Measurements from ENCODE around the gene PCDH1. TPM values are rescaled to one million over a fixed set of nuclear protein-coding genes. Genes with fewer than 3 reads are reported as not detected.

The PCDH1 gene
- total RNA-seq, 1 experiment from 2014 or later = 146 TPM

GRCh38 chr5:141865406-141865805 lies 12.8 kb downstream of the PCDH1 start:
- CTCF ChIA-PET = no interaction called here
- Mint-ChIP-seq H3K4me1 (ENCODE audit: low read depth, unreplicated experiment) (peaks cover 61% of the 10 kb centered on the region), H3K27me3 (ENCODE audit: unreplicated experiment) (no peaks in the 10 kb centered on the region), H3K9me3 (ENCODE audit: low read depth, unreplicated experiment) (no peaks in the 10 kb centered on the region), H3K27ac (ENCODE audit: unreplicated experiment) (peak overlapping the region; percentile 88), H3K4me3 (ENCODE audit: low read depth, unreplicated experiment) (peak overlapping the region; percentile 54), H3K36me3 (ENCODE audit: insufficient read depth, unreplicated experiment) (peaks cover 78% of the 10 kb centered on the region)
- intact Hi-C loops (cut with micrococcal nuclease; ENCODE audit: unreplicated experiment) = no loop called here
- no TSS peak for BruUV-seq (replicated peaks)
- no peak for TF ChIP-seq CTCF (IDR thresholded peaks at IDR 0.05; ENCODE audit: unreplicated experiment)
- no peak for DNase-seq

GRCh38 chr5:141864371-141865370 lies 13.5 kb downstream of the PCDH1 start:
- DNase-seq = no peak
- CTCF ChIA-PET = no interaction called here
- no peaks in the 10 kb centered on the region for H3K9me3 Mint-ChIP-seq (ENCODE audit: low read depth, unreplicated experiment)
- intact Hi-C loops (cut with micrococcal nuclease; ENCODE audit: unreplicated experiment) = no loop called here
- H3K27me3 Mint-ChIP-seq (ENCODE audit: unreplicated experiment) = no peaks in the 10 kb centered on the region
- no peak for TF ChIP-seq CTCF (IDR thresholded peaks at IDR 0.05; ENCODE audit: unreplicated experiment)
- H3K36me3 Mint-ChIP-seq (ENCODE audit: insufficient read depth, unreplicated experiment) = peaks cover 77% of the 10 kb centered on the region
- no TSS peak for BruUV-seq (replicated peaks)
- peak overlapping the region; percentile 88 for H3K27ac Mint-ChIP-seq (ENCODE audit: unreplicated experiment)
- H3K4me3 Mint-ChIP-seq (ENCODE audit: low read depth, unreplicated experiment) = peak overlapping the region; percentile 54
- H3K4me1 Mint-ChIP-seq (ENCODE audit: low read depth, unreplicated experiment) = peaks cover 57% of the 10 kb centered on the region

- Mint-ChIP-seq H3K36me3 (ENCODE audit: insufficient read depth, unreplicated experiment) (peaks cover 79% of the 10 kb centered on the region), H3K27me3 (ENCODE audit: unreplicated experiment) (no peaks in the 10 kb centered on the region), H3K9me3 (ENCODE audit: low read depth, unreplicated experiment) (no peaks in the 10 kb centered on the region), H3K4me3 (ENCODE audit: low read depth, unreplicated experiment) (no peak overlapping the region), H3K27ac (ENCODE audit: unreplicated experiment) (no peak overlapping the region), H3K4me1 (ENCODE audit: low read depth, unreplicated experiment) (peaks cover 56% of the 10 kb centered on the region)
- TF ChIP-seq CTCF (IDR thresholded peaks at IDR 0.05; ENCODE audit: unreplicated experiment) = no peak
- DNase-seq = no peak
- intact Hi-C loops (cut with micrococcal nuclease; ENCODE audit: unreplicated experiment) = no loop called here
- BruUV-seq (replicated peaks) = no TSS peak
- CTCF ChIA-PET = no interaction called here
These were observed 14.5 kb downstream of the PCDH1 start for GRCh38 chr5:141863569-141864178.

GRCh38 chr5:141862936-141863543 lies 15.2 kb downstream of the PCDH1 start:
- Mint-ChIP-seq H3K27me3 (ENCODE audit: unreplicated experiment) (no peaks in the 10 kb centered on the region), H3K4me3 (ENCODE audit: low read depth, unreplicated experiment) (no peak overlapping the region), H3K36me3 (ENCODE audit: insufficient read depth, unreplicated experiment) (peaks cover 78% of the 10 kb centered on the region), H3K9me3 (ENCODE audit: low read depth, unreplicated experiment) (no peaks in the 10 kb centered on the region), H3K4me1 (ENCODE audit: low read depth, unreplicated experiment) (peaks cover 59% of the 10 kb centered on the region), H3K27ac (ENCODE audit: unreplicated experiment) (no peak overlapping the region)
- CTCF ChIA-PET = no interaction called here
- intact Hi-C loops (cut with micrococcal nuclease; ENCODE audit: unreplicated experiment) = no loop called here
- DNase-seq = no peak
- no peak for TF ChIP-seq CTCF (IDR thresholded peaks at IDR 0.05; ENCODE audit: unreplicated experiment)
- no TSS peak for BruUV-seq (replicated peaks)

All from Calu3 (cell line).